OCI-LY3 (cell line): ENCODE results near the gene LHX4.

Experiments used
- EZH2phosphoT487 ChIP-seq: fragments of 200-600 bp; shearing (Covaris generic); IDR thresholded peaks from 2 replicates; pipeline ENCODE4 v1.6.1; 2018; ENCODE audit warnings: antibody characterized with exemption, mixed run types, low read depth
- TF ChIP-seq, protein P1 (sequence below): fragments of 200-600, 300-600 bp; sonication (generic); IDR thresholded peaks from 2 replicates; pipeline ENCODE4 v1.5.1; 2014; ENCODE audit warnings: antibody characterized with exemption, low read length, low read depth

DNA sequence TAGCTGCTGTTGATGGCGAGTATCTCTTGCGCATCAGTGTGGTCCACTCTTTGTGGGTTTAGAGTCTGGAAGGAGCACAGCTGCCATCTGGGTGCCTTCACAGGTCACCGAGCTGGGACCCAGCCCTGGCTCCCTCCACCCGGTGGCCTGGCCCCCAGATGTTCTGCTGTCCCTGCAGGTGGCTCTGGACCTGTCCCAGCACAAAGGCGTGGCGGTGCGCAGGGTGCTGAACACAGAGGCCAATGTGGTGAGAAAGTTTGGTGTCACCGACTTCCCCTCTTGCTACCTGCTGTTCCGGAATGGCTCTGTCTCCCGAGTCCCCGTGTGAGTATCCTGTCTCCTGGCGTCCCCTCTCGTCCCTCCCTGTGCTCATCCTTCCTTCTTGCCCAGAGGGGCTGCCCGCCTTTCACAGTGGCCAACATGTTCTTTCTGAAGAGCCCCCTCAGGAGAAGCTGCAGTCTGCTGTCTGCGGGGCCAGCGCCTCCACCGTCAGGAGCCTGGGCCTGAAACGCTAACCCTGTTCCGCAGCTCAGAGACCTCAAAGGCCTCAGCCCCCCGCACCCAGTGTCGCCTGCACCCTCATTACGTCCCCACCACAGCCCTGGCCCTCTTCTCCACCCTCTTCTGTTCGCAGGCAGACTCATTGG lies 47.9 kb upstream of the LHX4 start:
- TF ChIP-seq, protein P1, sequence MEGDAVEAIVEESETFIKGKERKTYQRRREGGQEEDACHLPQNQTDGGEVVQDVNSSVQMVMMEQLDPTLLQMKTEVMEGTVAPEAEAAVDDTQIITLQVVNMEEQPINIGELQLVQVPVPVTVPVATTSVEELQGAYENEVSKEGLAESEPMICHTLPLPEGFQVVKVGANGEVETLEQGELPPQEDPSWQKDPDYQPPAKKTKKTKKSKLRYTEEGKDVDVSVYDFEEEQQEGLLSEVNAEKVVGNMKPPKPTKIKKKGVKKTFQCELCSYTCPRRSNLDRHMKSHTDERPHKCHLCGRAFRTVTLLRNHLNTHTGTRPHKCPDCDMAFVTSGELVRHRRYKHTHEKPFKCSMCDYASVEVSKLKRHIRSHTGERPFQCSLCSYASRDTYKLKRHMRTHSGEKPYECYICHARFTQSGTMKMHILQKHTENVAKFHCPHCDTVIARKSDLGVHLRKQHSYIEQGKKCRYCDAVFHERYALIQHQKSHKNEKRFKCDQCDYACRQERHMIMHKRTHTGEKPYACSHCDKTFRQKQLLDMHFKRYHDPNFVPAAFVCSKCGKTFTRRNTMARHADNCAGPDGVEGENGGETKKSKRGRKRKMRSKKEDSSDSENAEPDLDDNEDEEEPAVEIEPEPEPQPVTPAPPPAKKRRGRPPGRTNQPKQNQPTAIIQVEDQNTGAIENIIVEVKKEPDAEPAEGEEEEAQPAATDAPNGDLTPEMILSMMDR = no peak
- TF ChIP-seq EZH2phosphoT487 = no peak
